ENCODE measurements around the gene KATNAL2. TPM values are rescaled to one million over a fixed set of nuclear protein-coding genes. Genes with fewer than 3 reads are reported as not detected.
A peak's percentile ranks its signal among the peaks of the same experiment; 100 is the strongest.

Gene KATNAL2
- total RNA-seq, 1 experiment from 2014 or later, result 0.18 TPM

- Histone ChIP-seq H3K27me3 (replicated peaks) (0 out of 2 replicates have a peak, but pooled peaks cover 3% of the 10 kb centered on the region), H3K27ac (no peak overlapping the region), H3K9me3 (replicated peaks) (no peaks in the 10 kb centered on the region), H3K4me3 (no peak overlapping the region), H3K36me3 (no peaks in the 10 kb centered on the region), H3K4me1 (replicated peaks) (no peaks in the 10 kb centered on the region)
- DNase-seq (ENCODE audit: low read depth in 1 of 2, low spot score in 2 of 2), result no peak
Measured at GRCh38 chr18:47081578-47081977, 164.2 kb downstream of the KATNAL2 start.

- no peak overlapping the region for H3K4me3 ChIP-seq
- no peaks in the 10 kb centered on the region for H3K36me3 ChIP-seq
- no peaks in the 10 kb centered on the region for H3K4me1 ChIP-seq (replicated peaks)
- H3K9me3 ChIP-seq (replicated peaks), result no peaks in the 10 kb centered on the region
- H3K27me3 ChIP-seq (replicated peaks), result no peaks in the 10 kb centered on the region; the same call in 1 of the 2 replicates
- no peak for DNase-seq (ENCODE audit: low read depth in 1 of 2, low spot score in 2 of 2)
- no peak overlapping the region for H3K27ac ChIP-seq
Measured at GRCh38 chr18:47087676-47088075, 170.3 kb downstream of the KATNAL2 start.

- Histone ChIP-seq H3K9me3 (replicated peaks) (no peaks in the 10 kb centered on the region), H3K36me3 (no peaks in the 10 kb centered on the region), H3K27ac (no peak overlapping the region), H3K4me1 (replicated peaks) (no peaks in the 10 kb centered on the region), H3K27me3 (replicated peaks) (no peaks in the 10 kb centered on the region; the same call in none of the 2 replicates), H3K4me3 (no peak overlapping the region)
- DNase-seq (ENCODE audit: low read depth in 1 of 2, low spot score in 2 of 2), result no peak
Measured at GRCh38 chr18:47095810-47096209, 178.4 kb downstream of the KATNAL2 start.

GRCh38 chr18:47100212-47100831 lies 182.9 kb downstream of the KATNAL2 start:
- no peaks in the 10 kb centered on the region for H3K4me1 ChIP-seq (replicated peaks)
- no peak overlapping the region for H3K27ac ChIP-seq
- peak; percentile 28 to 51 for DNase-seq (ENCODE audit: low read depth in 1 of 2, low spot score in 2 of 2)
- no peak overlapping the region for H3K4me3 ChIP-seq
- H3K9me3 ChIP-seq (replicated peaks), result no peaks in the 10 kb centered on the region
- H3K27me3 ChIP-seq (replicated peaks), result no peaks in the 10 kb centered on the region; the same call in none of the 2 replicates
- peaks cover 3% of the 10 kb centered on the region; the same call in 1 of the 2 replicates for H3K36me3 ChIP-seq

GRCh38 chr18:47108373-47108772 lies 191.0 kb downstream of the KATNAL2 start:
- no peak for DNase-seq (ENCODE audit: low read depth in 1 of 2, low spot score in 2 of 2)
- no peaks in the 10 kb centered on the region for H3K9me3 ChIP-seq (replicated peaks)

GRCh38 chr18:47108998-47109405 lies 191.6 kb downstream of the KATNAL2 start:
- no peak for DNase-seq (ENCODE audit: low read depth in 1 of 2, low spot score in 2 of 2)
- H3K9me3 ChIP-seq (replicated peaks), result no peaks in the 10 kb centered on the region
- H3K4me1 ChIP-seq (replicated peaks), result no peaks in the 10 kb centered on the region
- H3K4me3 ChIP-seq, result no peak overlapping the region
- peaks cover 34% of the 10 kb centered on the region for H3K36me3 ChIP-seq
- no peak overlapping the region for H3K27ac ChIP-seq
- H3K27me3 ChIP-seq (replicated peaks), result no peaks in the 10 kb centered on the region

More at GRCh38 chr18:47108373-47108772, 191.0 kb downstream of the KATNAL2 start:
- Histone ChIP-seq H3K4me1 (replicated peaks) (no peaks in the 10 kb centered on the region), H3K27ac (no peak overlapping the region), H3K4me3 (no peak overlapping the region), H3K36me3 (peaks cover 34% of the 10 kb centered on the region), H3K27me3 (replicated peaks) (no peaks in the 10 kb centered on the region)

- Histone ChIP-seq H3K4me3 (no peak overlapping the region), H3K27ac (no peak overlapping the region), H3K27me3 (replicated peaks) (no peaks in the 10 kb centered on the region), H3K36me3 (peaks cover 34% of the 10 kb centered on the region), H3K9me3 (replicated peaks) (no peaks in the 10 kb centered on the region), H3K4me1 (replicated peaks) (no peaks in the 10 kb centered on the region)
- no peak for DNase-seq (ENCODE audit: low read depth in 1 of 2, low spot score in 2 of 2)
Measured at GRCh38 chr18:47109720-47110119, 192.3 kb downstream of the KATNAL2 start.

- no peak for DNase-seq (ENCODE audit: low read depth in 1 of 2, low spot score in 2 of 2)
- no peak overlapping the region for H3K4me3 ChIP-seq
- H3K4me1 ChIP-seq (replicated peaks), result no peaks in the 10 kb centered on the region
- no peaks in the 10 kb centered on the region for H3K27me3 ChIP-seq (replicated peaks)
- no peak overlapping the region for H3K27ac ChIP-seq
- peaks cover 39% of the 10 kb centered on the region for H3K36me3 ChIP-seq
- H3K9me3 ChIP-seq (replicated peaks), result no peaks in the 10 kb centered on the region
Measured at GRCh38 chr18:47110492-47111274, 193.3 kb downstream of the KATNAL2 start.

- Histone ChIP-seq H3K27me3 (replicated peaks) (no peaks in the 10 kb centered on the region), H3K27ac (no peak overlapping the region), H3K36me3 (peaks cover 36% of the 10 kb centered on the region), H3K9me3 (replicated peaks) (no peaks in the 10 kb centered on the region), H3K4me3 (no peak overlapping the region), H3K4me1 (replicated peaks) (no peaks in the 10 kb centered on the region)
- no peak for DNase-seq (ENCODE audit: low read depth in 1 of 2, low spot score in 2 of 2)
Measured at GRCh38 chr18:47113796-47114540, 196.6 kb downstream of the KATNAL2 start.

- no peak overlapping the region for H3K27ac ChIP-seq
- H3K27me3 ChIP-seq (replicated peaks), result no peaks in the 10 kb centered on the region
- H3K4me1 ChIP-seq (replicated peaks), result no peaks in the 10 kb centered on the region
- H3K36me3 ChIP-seq, result peaks cover 40% of the 10 kb centered on the region
- no peak for DNase-seq (ENCODE audit: low read depth in 1 of 2, low spot score in 2 of 2)
- H3K9me3 ChIP-seq (replicated peaks), result no peaks in the 10 kb centered on the region
- H3K4me3 ChIP-seq, result no peak overlapping the region
Measured at GRCh38 chr18:47115205-47115604, 197.8 kb downstream of the KATNAL2 start.

GRCh38 chr18:47118981-47119380 lies 201.6 kb downstream of the KATNAL2 start:
- no peak for DNase-seq (ENCODE audit: low read depth in 1 of 2, low spot score in 2 of 2)
- Histone ChIP-seq H3K27ac (no peak overlapping the region), H3K4me1 (replicated peaks) (no peaks in the 10 kb centered on the region), H3K9me3 (replicated peaks) (no peaks in the 10 kb centered on the region), H3K27me3 (replicated peaks) (no peaks in the 10 kb centered on the region), H3K36me3 (peaks cover 26% of the 10 kb centered on the region), H3K4me3 (no peak overlapping the region)

GRCh38 chr18:47120428-47120827 lies 203.0 kb downstream of the KATNAL2 start:
- H3K36me3 ChIP-seq, result peaks cover 20% of the 10 kb centered on the region
- H3K27ac ChIP-seq, result no peak overlapping the region
- H3K27me3 ChIP-seq (replicated peaks), result no peaks in the 10 kb centered on the region
- H3K4me1 ChIP-seq (replicated peaks), result no peaks in the 10 kb centered on the region
- no peak overlapping the region for H3K4me3 ChIP-seq
- H3K9me3 ChIP-seq (replicated peaks), result no peaks in the 10 kb centered on the region
- no peak for DNase-seq (ENCODE audit: low read depth in 1 of 2, low spot score in 2 of 2)

GRCh38 chr18:47121146-47121545 lies 203.7 kb downstream of the KATNAL2 start:
- no peaks in the 10 kb centered on the region for H3K27me3 ChIP-seq (replicated peaks)
- no peak overlapping the region for H3K4me3 ChIP-seq
- H3K27ac ChIP-seq, result no peak overlapping the region
- H3K36me3 ChIP-seq, result peaks cover 18% of the 10 kb centered on the region
- H3K4me1 ChIP-seq (replicated peaks), result no peaks in the 10 kb centered on the region
- no peak for DNase-seq (ENCODE audit: low read depth in 1 of 2, low spot score in 2 of 2)
- no peaks in the 10 kb centered on the region for H3K9me3 ChIP-seq (replicated peaks)

GRCh38 chr18:47141289-47141688 lies 223.9 kb downstream of the KATNAL2 start:
- no peaks in the 10 kb centered on the region for H3K27me3 ChIP-seq (replicated peaks)
- no peak for DNase-seq (ENCODE audit: low read depth in 1 of 2, low spot score in 2 of 2)
- no peaks in the 10 kb centered on the region for H3K4me1 ChIP-seq (replicated peaks)
- no peak overlapping the region for H3K27ac ChIP-seq
- H3K36me3 ChIP-seq, result peaks cover 4% of the 10 kb centered on the region
- no peak overlapping the region for H3K4me3 ChIP-seq
- H3K9me3 ChIP-seq (replicated peaks), result no peaks in the 10 kb centered on the region

Measured in SJSA1 (cell line).